HEK293 (cell line): ENCODE measurements around the gene PAQR8.

ENCODE experiments used
- CTCF ChIP-seq: fragments of 450-650 bp; formaldehyde crosslinking; IDR thresholded peaks from 2 replicates; pipeline ENCODE4 v1.5.1; 2016; ENCODE audit warnings: missing biosample characterization, missing genetic modification characterization
- KLF7 ChIP-seq: fragments of 450-650 bp; formaldehyde crosslinking; IDR thresholded peaks from 2 replicates; pipeline ENCODE4 v1.5.1; 2016; ENCODE audit warnings: missing biosample characterization, missing genetic modification characterization, borderline replicate concordance
- PATZ1 ChIP-seq: fragments of 450-650 bp; formaldehyde crosslinking; IDR thresholded peaks from 2 replicates; pipeline ENCODE4 v1.5.1; 2016; ENCODE audit warnings: missing biosample characterization, missing genetic modification characterization
- YY1 ChIP-seq: fragments of 450-650 bp; formaldehyde crosslinking; IDR thresholded peaks from 2 replicates; pipeline ENCODE4 v1.5.1; 2018; ENCODE audit warnings: missing biosample characterization, missing genetic modification characterization
- ZBTB17 ChIP-seq: fragments of 450-650 bp; formaldehyde crosslinking; IDR thresholded peaks from 2 replicates; pipeline ENCODE4 v1.5.1; 2016; ENCODE audit warnings: missing biosample characterization, missing genetic modification characterization
- ZNF24 ChIP-seq: fragments of 450-650 bp; formaldehyde crosslinking; IDR thresholded peaks from 2 replicates; pipeline ENCODE4 v1.5.1; 2016; ENCODE audit warnings: missing biosample characterization, missing genetic modification characterization
- ZNF398 ChIP-seq: fragments of 450-650 bp; formaldehyde crosslinking; IDR thresholded peaks from 2 replicates; pipeline ENCODE4 v1.5.1; 2017; ENCODE audit warnings: missing biosample characterization, missing genetic modification characterization
- ZNF404 ChIP-seq: fragments of 450-650 bp; formaldehyde crosslinking; IDR thresholded peaks from 2 replicates; pipeline ENCODE4 v1.5.1; 2017; ENCODE audit warnings: missing biosample characterization, missing genetic modification characterization
- ZNF513 ChIP-seq: fragments of 450-650 bp; IDR thresholded peaks from 2 replicates; pipeline ENCODE4 v1.5.1; 2018; ENCODE audit warnings: missing biosample characterization, missing genetic modification characterization
- TF ChIP-seq, protein P1 (sequence below): fragments of 450-650 bp; formaldehyde crosslinking; IDR thresholded peaks from 2 replicates; pipeline ENCODE4 v1.5.1; 2016; ENCODE audit warnings: missing biosample characterization, missing genetic modification characterization

GRCh38 chr6:52328729-52329128 lies 33.2 kb upstream of the PAQR8 start:
- no peak for TF ChIP-seq KLF7 (tag by site-specific recombination)
- no peak for TF ChIP-seq CTCF
- TF ChIP-seq ZNF513 (tag by site-specific recombination), result no peak
- TF ChIP-seq, protein P1, sequence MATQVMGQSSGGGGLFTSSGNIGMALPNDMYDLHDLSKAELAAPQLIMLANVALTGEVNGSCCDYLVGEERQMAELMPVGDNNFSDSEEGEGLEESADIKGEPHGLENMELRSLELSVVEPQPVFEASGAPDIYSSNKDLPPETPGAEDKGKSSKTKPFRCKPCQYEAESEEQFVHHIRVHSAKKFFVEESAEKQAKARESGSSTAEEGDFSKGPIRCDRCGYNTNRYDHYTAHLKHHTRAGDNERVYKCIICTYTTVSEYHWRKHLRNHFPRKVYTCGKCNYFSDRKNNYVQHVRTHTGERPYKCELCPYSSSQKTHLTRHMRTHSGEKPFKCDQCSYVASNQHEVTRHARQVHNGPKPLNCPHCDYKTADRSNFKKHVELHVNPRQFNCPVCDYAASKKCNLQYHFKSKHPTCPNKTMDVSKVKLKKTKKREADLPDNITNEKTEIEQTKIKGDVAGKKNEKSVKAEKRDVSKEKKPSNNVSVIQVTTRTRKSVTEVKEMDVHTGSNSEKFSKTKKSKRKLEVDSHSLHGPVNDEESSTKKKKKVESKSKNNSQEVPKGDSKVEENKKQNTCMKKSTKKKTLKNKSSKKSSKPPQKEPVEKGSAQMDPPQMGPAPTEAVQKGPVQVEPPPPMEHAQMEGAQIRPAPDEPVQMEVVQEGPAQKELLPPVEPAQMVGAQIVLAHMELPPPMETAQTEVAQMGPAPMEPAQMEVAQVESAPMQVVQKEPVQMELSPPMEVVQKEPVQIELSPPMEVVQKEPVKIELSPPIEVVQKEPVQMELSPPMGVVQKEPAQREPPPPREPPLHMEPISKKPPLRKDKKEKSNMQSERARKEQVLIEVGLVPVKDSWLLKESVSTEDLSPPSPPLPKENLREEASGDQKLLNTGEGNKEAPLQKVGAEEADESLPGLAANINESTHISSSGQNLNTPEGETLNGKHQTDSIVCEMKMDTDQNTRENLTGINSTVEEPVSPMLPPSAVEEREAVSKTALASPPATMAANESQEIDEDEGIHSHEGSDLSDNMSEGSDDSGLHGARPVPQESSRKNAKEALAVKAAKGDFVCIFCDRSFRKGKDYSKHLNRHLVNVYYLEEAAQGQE (tag by site-specific recombination), result no peak
- TF ChIP-seq PATZ1 (tag by site-specific recombination), result no peak
- no peak for TF ChIP-seq ZNF24 (tag by site-specific recombination)
- TF ChIP-seq ZNF398 (tag by site-specific recombination), result no peak
- TF ChIP-seq ZNF404 (tag by site-specific recombination), result no peak
- TF ChIP-seq YY1 (tag by site-specific recombination), result no peak
- TF ChIP-seq ZBTB17 (tag by site-specific recombination), result no peak
